Tibial artery (tissue), 4 donors: ENCODE results near the gene ARIH1.

Source experiments
- DNase-seq, 2 donors: peaks; one replicate each; pipeline ENCODE4 v3.0.0-alpha.2; 2019
- H3K27ac ChIP-seq, 2 donors: fragments of 200-600 bp; sonication (generic) in 1 of 2; 1 replicate in 1 of 2; 2 replicates in 1 of 2; pipeline ENCODE4 v1.5.1; 2018 to 2019; ENCODE audit warnings: mild to moderate bottlenecking in 1 of 2
- H3K27me3 ChIP-seq, 2 donors: fragments of 200-600 bp; sonication (generic) in 1 of 2; one replicate each; pipeline versions ENCODE4 v1.5.1 to v1.6.0; 2016 to 2019
- H3K36me3 ChIP-seq, 3 donors: fragments of 200-600 bp; sonication (generic) in 2 of 3; one replicate each; pipeline ENCODE4 v1.5.1; 2016 to 2019; ENCODE audit warnings: mild to moderate bottlenecking in 2 of 3
- H3K4me1 ChIP-seq, 4 donors: fragments of 200-600 bp; sonication (generic) in 2 of 4; 1 replicate in 3 of 4; 2 replicates in 1 of 4; pipeline ENCODE4 v1.5.1; 2016 to 2019
- H3K4me3 ChIP-seq, 2 donors: fragments of 200-600 bp; sonication (generic) in 1 of 2; 1 replicate in 1 of 2; 2 replicates in 1 of 2; pipeline ENCODE4 v1.5.1; 2018 to 2019; ENCODE audit warnings: mild to moderate bottlenecking in 2 of 2
- H3K9me3 ChIP-seq, 3 donors: fragments of 200-600 bp; sonication (generic) in 1 of 3; one replicate each; pipeline ENCODE4 v1.5.1; 2016 to 2019
- intact Hi-C: fragments of 100-400 bp; cut with DNase I; formaldehyde crosslinking; loops from one replicate; pipeline ENCODE4 v1.15.0; 2023; ENCODE audit warnings: low total_unique reads
- TF ChIP-seq, protein P1 (sequence below), 2 experiments: fragments of 200-600 bp in 1 of 2; fragments of 450-650 bp in 1 of 2; IDR thresholded peaks; one replicate each; pipeline ENCODE4 v1.5.1; 2017 to 2019; ENCODE audit warnings: antibody characterized with exemption in 2 of 2, mild to moderate bottlenecking in 1 of 2, moderate library complexity in 1 of 2

Gene ARIH1

GRCh38 chr15:72507402-72508092 is 33.4 kb downstream of the ARIH1 start:
- no peak for DNase-seq
- TF ChIP-seq, protein P1, sequence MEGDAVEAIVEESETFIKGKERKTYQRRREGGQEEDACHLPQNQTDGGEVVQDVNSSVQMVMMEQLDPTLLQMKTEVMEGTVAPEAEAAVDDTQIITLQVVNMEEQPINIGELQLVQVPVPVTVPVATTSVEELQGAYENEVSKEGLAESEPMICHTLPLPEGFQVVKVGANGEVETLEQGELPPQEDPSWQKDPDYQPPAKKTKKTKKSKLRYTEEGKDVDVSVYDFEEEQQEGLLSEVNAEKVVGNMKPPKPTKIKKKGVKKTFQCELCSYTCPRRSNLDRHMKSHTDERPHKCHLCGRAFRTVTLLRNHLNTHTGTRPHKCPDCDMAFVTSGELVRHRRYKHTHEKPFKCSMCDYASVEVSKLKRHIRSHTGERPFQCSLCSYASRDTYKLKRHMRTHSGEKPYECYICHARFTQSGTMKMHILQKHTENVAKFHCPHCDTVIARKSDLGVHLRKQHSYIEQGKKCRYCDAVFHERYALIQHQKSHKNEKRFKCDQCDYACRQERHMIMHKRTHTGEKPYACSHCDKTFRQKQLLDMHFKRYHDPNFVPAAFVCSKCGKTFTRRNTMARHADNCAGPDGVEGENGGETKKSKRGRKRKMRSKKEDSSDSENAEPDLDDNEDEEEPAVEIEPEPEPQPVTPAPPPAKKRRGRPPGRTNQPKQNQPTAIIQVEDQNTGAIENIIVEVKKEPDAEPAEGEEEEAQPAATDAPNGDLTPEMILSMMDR (IDR thresholded peaks at IDR 0.05), result no peak
- Histone ChIP-seq H3K36me3 (no peaks in the 10 kb centered on the region), H3K27me3 (no peaks in the 10 kb centered on the region), H3K27ac (no peak overlapping the region), H3K4me3 (no peak overlapping the region), H3K4me1 (peaks cover 0 to 40% (median 8%) of the 10 kb centered on the region in 4 donors), H3K9me3 (no peaks in the 10 kb centered on the region)
- intact Hi-C loops, result no loop called here

- intact Hi-C loops, result no loop called here
- H3K36me3 ChIP-seq, result no peaks in the 10 kb centered on the region
- TF ChIP-seq, protein P1 (IDR thresholded peaks at IDR 0.05), result no peak
- no peak overlapping the region for H3K4me3 ChIP-seq
- H3K27me3 ChIP-seq, result no peaks in the 10 kb centered on the region
- no peak for DNase-seq
- no peaks in the 10 kb centered on the region for H3K9me3 ChIP-seq
- H3K4me1 ChIP-seq, result peaks cover 0 to 33% (median 6%) of the 10 kb centered on the region in 4 donors
- H3K27ac ChIP-seq, result no peak overlapping the region
Measured at GRCh38 chr15:72509484-72509883, 35.4 kb downstream of the ARIH1 start.

DNA sequence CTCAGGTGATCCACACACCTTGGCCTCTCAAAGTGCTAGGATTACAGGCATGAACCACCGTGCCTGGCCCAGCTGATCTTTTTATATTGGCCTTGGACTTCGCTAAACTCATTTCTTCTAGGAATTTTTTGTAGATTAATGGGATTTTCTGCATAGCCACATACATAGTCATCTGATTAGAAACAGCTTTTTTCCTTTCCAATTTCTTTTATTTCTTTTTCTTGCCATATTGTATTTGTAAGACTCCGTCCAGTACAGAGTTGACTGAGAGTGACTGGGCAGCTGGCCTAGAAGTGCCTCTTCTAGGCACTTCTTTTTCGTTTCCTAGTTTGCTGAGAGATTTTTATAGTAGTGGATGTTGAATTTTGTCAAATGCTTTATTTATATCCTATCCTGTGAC is 37.4 kb downstream of the ARIH1 start:
- H3K27me3 ChIP-seq, result no peaks in the 10 kb centered on the region
- intact Hi-C loops, result no loop called here
- TF ChIP-seq, protein P1 (IDR thresholded peaks at IDR 0.05), result no peak
- no peak overlapping the region for H3K27ac ChIP-seq
- H3K4me3 ChIP-seq, result no peak overlapping the region
- no peaks in the 10 kb centered on the region for H3K36me3 ChIP-seq
- no peaks in the 10 kb centered on the region for H3K9me3 ChIP-seq
- no peak for DNase-seq
- peaks cover 0 to 50% (median 12%) of the 10 kb centered on the region in 4 donors for H3K4me1 ChIP-seq

DNA sequence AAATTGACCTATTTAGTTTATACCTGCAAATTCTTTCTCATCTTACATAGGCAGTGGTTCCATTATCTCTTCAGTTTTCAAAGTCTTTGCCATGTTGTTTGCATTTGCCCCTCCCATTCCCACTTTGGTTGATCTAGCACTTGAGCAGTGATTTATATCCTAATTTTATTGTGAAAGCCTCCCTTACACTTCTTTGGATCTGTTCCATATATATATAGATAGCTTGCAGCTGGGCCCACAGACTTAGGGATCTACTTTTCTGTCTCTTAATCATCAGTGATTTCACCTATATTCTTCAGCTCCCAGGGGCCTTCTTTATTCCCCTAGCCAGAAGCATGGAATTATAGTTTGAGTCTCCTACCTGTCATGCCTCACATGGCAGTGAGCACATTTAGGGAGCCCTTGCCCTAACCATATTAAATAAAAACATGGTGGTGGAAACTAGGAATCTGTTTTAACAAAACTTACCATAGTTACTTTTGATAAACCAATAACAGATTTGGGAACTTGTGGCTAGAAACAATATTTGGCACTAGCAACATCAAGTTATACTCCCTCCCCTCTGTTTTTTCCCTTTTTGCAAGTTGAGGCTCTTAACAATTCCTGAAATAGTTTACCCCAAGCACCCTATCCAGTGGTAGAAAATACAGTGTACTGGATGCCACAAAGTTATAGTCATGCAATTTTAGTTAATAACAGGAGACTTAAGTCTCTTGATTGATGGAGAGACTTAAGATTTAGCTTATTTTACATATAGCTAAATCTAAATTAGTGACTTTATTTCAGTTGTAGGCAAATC is 41.7 kb downstream of the ARIH1 start:
- no peak for DNase-seq
- TF ChIP-seq, protein P1 (IDR thresholded peaks at IDR 0.05), result no peak
- H3K36me3 ChIP-seq, result no peaks in the 10 kb centered on the region
- H3K27ac ChIP-seq, result no peak overlapping the region
- H3K4me3 ChIP-seq, result no peak overlapping the region
- peaks cover 0 to 45% (median 14%) of the 10 kb centered on the region in 4 donors for H3K4me1 ChIP-seq
- intact Hi-C loops, result no loop called here
- H3K27me3 ChIP-seq, result no peaks in the 10 kb centered on the region
- no peaks in the 10 kb centered on the region for H3K9me3 ChIP-seq

- no peaks in the 10 kb centered on the region for H3K9me3 ChIP-seq
- intact Hi-C loops, result no loop called here
- no peaks in the 10 kb centered on the region for H3K36me3 ChIP-seq
- no peak for DNase-seq
- peaks cover 0 to 41% (median 14%) of the 10 kb centered on the region in 4 donors for H3K4me1 ChIP-seq
- TF ChIP-seq, protein P1 (IDR thresholded peaks at IDR 0.05), result no peak
- no peak overlapping the region for H3K4me3 ChIP-seq
- no peaks in the 10 kb centered on the region for H3K27me3 ChIP-seq
- H3K27ac ChIP-seq, result no peak overlapping the region
Measured at GRCh38 chr15:72516777-72517176, 42.6 kb downstream of the ARIH1 start.
